Endometrium (tissue), 2 donors: ENCODE results near the gene RPL3.
"Not testable (repeated sequence)": the region's sequence is repeated elsewhere in the genome, so short reads cannot be mapped to it uniquely, and the experiment has no call there.

ENCODE experiments used
- FAIRE-seq: peaks from 2 replicates; lab custom pipeline; 2012; peaks lifted over from hg19 to GRCh38; lab: Jason Lieb, UNC
- donor health status: control.
- donor health status: control.

The RPL3 gene

DNA sequence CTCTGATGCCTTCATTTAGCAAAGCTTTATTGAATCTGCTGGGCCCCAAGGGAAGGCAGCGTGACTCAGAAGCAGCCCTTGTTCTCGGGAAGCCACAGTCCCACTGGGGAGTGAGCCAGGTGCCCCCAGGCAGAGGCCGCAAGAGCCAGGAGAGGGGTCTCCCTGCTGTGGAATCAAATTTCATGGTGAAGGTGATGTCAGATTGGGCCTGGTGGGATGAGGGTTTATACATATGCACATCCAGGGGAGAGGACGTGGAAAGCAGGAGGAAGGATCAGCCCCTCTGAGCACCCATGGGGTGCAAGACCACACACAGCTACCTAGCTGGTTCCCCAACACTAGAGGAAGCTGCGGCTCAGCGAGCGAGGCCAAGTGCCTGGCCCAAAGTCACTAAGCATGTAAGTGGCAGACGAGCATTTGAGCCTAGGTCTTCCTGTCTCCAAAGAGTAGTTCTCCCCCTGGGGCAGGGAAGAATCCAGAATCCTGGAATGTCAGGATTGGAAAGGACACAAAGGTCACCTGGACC, 32.3 kb upstream of the RPL3 start:
- FAIRE-seq = no peak

DNA sequence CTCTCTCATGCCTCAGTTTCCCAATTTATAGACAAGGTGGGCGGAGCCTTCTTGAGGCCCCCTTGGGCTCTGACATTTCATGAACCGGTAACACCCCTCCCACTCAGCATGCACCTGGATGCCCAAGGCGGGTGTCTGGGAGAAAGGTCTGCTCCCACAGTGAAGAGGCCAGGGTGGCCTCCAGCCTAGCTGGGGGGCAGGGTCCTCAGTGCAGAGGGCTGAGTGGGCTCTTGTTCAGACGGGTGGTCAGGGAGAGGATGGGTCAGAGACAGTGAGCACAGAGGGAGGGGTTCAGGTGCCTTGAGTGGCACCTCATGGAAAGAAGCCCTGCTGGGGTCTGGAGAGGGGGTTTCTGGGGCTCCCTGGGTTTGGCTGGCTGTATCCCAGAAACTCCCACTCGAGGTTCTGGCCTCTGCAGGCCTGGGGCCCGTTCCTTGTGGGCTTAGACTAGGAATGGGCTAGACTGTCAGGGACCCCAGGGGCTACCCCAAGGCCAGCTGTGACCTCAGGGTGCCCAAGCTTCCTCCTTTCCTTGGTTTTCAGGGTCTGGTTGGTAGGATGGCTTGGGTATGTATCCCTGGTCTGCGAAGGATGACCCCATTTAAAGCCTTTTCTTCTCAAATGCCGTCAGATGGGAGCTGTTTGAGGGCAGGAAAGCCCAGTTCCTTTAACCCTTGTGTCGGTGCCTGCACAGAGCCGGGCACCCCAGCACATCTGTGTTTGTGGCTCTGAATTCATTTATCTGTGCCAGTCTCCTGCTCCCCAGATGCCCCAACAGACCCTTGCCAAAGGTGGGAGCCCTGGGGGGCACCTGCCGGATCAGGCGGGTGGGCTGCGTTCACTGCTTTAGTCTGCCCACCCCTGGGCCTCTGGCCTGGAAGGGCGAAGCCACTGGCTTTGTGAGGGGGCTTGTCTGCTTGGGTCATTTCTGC, 31.6 kb upstream of the RPL3 start:
- no peak for FAIRE-seq

DNA sequence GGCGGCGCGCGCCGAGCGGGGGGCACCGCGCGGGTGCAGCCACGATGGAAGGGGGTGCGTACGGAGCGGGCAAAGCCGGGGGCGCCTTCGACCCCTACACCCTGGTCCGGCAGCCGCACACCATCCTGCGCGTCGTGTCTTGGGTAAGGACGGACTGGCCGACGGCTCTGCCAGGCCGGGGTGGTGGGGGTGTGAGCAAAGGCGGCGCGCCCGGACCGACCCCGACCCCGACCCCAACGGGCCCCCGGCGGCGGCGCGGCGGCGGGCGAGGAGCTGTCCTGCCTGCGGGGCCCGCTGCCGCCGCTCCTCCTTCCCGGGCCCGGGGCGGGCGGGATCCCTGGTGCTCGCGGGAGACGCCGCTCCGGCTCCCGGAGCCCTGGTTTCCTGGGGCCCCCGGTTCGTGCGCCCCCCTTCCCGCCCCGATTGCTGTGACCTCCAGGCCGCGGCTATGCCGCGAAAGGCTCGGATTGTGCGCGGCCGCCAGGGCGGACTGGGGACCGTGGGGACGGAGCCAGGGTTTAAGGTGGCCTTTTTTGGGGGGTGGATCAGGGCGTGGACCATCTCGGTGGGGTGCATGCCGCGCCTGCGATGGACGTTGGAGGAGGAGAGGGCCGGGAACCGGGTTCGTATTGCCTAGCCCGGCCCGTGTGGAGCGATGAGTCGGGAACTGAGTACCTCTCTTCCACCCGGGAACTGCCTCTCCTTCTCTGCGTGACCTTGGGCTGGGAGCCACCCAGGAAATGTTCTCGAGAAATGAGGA, 30.7 kb upstream of the RPL3 start, which contains the start of gene SYNGR1:
TSS of gene SYNGR1 (plus strand) at position 25 of the 760 bp plus-strand sequence. CDS start at position 45, 20 bp downstream.
- FAIRE-seq = no peak

DNA sequence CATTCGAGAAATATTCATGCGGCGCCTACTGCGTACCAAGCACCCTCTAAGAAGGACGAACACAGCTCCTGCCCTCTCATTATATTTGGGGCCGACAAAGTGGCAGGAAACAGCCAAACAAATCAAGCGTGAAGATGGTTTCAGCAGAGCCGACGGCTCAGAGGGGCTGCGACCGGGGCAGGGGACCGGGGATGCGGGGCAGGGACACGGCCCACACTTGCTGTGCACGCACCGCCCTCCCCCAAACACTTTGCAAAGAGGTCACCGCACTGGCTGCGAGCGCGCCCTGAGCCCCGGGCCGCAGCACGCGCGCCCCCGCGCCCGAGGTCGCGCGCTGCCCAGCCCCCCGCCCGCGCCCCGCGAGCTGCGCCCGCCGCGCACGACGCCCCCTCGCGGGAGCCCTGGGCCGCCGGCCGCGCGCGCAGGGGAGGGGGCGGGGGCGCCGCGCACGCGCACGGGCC, 30.1 kb upstream of the RPL3 start:
- no peak for FAIRE-seq

DNA sequence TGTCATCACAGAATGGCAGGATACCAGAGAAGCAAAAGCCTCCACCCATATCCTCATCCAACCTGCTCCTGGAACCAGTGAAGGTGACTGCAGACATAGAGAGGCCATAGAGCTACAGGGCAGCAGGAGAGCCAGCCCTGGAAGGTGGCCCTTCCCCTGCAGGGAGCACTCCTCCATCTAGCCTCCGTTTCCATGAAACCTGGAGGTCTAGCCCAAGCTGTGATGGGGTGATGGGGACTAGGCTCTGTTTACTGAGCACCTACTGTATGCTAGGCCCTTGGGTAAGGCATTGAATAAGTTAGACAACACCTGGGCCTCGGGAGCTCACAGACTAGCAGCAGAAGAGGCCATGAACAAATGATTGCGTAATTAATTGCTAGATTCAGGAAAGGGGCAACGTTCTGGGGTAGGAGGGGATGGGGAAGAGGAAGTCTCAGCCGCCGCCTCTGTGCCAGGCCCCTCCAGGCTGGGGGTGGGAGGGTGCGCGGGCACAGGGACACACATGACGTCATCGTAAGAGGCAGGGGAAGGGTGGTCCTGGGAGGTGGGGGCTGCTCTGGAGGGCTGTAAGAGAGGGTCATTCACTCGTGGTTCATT, 29.6 kb upstream of the RPL3 start:
- no peak for FAIRE-seq

DNA sequence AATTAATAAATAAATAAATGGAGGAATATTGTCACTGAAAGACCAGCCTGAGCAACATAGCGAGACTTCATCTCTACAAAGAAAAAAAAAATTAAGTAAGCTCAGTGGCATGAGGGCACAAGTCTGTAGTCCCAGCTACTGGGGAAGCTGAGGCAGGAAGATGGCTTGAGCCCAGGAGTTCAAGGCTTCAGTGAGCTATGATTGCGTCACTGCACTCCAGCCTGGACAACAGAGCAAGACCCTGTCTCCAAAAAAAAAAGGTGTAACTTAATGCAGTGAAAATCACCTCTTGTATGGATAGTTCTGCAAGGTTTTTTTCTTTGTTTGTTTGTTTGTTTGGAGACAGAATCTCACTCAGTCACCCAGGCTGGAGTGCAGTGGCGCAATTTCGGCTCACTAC, 25.8 kb upstream of the RPL3 start:
- FAIRE-seq = no peak

DNA sequence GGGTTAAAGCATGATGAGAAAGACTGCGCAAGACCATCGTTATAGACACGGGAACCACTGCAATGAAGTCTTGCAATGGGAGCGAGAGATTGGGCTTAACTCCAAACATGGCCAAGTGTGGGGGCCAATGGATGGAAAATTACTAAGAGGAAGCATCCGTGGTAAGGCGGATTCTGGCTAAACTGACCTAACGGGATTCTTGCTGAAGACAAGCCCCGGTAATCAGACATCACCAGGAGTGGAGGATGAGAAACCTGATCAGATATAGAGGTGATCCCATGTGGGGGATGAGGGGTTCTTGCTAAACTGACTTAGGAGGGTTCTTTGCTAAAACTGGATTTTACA, 24.6 kb upstream of the RPL3 start:
- FAIRE-seq = no peak

DNA sequence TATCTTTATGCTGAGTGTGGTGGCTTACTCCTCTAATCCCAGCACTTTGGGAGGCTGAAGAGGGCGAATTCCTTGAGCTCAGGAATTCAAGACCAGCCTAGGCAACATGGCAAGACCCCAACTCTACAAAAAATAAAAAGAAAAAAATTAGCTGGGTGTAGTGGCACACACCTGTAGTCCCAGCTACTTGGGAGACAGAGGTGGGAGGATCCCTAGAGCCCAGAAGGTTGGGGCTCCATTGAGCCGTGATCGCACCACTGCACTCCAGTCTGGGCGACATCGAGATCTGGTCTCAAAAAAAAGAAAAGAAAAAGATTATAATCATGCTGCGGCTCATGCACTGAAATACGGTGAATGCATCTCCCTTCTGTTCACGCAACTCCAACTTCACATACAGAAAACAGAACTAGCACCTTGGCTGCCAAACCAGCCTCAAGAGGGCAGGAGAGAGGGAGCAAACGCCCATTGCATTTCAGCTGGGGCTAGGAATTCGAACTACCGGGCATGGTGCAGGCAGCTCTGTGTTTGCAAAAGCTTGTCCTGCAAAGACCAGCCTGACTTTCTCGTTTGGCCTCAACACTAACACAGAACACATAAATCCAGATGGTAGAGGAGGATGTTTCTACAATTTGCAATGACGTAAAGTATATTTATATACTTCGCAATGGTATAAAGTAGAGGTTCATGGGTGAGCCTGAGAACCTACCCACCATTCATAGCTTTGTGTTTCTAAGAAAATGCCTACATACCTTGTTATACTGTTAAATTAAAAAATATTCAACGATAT, 24.0 kb upstream of the RPL3 start:
- peak; percentile 33 for FAIRE-seq

DNA sequence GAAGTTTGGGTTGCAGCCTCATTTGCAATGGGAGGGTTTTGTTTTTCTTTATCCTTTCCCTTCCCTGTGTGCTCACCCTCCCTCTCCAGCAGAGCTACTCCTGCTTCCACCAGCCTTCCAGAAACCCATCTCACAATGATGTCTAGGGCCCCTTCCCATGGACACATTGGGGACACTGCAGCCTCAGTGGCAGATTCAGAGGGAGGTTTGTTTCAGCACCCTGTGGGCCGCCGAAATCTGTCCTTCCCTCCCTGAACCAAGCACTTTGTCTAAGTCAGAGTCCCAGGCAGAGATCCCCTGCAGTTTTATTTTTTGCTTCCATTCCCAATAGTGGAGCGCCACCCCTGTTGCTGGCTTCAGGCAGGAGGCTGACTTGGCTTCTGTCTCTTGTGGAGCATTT, 21.8 kb upstream of the RPL3 start:
- FAIRE-seq = no peak

DNA sequence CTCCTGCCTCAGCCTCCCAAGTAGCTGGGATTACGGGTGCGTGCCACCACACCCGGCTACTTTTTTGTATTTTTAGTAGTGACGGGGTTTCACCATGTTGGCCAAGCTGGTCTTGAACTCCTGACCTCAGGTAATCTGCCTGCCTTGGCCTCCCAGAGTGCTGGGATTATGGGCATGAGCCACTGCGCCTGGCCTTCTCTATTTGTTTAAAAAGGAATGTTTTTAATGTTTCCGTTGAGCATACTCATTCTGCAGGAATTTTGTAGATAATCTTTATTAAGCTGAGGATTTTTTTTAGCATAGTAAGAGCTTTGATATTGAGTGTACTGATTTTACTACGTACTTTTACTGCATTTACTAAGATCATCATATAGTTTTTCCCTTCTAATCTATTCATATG, 20.4 kb upstream of the RPL3 start:
- FAIRE-seq = not testable (repeated sequence)

DNA sequence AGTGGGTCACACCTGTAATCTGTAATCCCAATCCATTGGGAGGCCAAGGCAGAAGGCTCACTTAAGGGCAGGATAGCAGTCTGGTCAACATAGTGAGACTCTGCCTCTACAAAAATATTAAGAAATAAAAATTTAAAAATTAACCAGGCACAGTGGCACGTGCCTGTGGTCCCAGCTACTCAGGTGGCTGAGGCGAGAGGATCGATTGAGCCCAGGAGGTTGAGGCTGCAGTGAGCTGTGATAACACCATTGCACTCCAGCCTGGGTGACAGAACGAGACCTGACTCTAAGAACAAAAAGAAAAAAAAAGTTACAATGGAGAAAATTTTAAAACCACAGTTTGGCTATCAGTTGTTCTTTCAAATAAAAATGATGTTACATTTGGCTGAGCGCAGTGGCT, 17.0 kb upstream of the RPL3 start:
- FAIRE-seq = no peak

DNA sequence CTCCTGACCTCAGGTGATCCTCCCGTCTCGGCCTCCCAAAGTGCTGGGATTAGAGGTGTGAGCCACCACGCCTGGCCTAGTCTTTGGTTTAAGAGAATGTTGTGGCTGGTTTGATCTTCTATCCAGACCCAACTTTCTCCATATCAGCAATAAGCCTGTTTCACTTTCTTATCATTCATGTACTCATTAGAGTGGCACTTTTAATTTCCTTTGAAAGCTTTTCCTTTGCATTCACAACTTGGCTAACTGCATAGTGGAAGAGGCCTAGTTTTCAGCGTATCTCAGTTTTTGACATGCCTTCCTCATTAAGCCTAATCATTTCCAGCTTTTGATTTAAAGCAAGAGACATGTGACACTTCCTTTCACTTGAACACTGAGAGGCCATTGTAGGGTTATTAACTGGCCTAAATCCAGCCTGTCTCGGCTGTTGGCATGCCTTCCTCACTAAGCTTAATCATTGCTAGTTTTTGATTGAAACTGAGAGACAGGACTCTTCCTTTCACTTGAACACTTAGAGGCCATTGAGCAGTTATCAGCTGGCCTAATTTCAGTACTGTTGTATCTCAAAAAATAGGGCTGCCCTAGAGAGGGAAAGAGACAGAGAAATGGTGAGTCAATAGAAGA, 13.1 kb upstream of the RPL3 start:
- FAIRE-seq = no peak

DNA sequence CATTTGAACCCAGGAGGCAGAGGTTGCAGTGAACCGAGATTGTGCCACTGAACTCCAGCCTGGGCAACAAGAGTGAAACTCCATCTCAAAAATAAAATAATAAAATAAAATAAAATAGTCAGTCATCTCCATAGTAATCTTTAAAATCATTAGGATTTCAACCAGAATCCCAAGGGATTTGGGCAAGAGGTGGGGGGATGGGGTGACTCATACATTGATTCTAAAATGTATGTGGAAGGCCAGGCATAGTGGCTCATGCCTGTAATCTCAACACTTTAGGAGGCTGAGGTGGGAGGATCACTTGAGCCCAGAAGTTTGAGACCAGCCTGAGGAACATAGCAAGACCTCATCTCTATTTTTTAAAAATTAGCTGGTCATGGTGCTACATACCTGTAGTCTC, 11.1 kb upstream of the RPL3 start:
- FAIRE-seq = not testable (repeated sequence)

DNA sequence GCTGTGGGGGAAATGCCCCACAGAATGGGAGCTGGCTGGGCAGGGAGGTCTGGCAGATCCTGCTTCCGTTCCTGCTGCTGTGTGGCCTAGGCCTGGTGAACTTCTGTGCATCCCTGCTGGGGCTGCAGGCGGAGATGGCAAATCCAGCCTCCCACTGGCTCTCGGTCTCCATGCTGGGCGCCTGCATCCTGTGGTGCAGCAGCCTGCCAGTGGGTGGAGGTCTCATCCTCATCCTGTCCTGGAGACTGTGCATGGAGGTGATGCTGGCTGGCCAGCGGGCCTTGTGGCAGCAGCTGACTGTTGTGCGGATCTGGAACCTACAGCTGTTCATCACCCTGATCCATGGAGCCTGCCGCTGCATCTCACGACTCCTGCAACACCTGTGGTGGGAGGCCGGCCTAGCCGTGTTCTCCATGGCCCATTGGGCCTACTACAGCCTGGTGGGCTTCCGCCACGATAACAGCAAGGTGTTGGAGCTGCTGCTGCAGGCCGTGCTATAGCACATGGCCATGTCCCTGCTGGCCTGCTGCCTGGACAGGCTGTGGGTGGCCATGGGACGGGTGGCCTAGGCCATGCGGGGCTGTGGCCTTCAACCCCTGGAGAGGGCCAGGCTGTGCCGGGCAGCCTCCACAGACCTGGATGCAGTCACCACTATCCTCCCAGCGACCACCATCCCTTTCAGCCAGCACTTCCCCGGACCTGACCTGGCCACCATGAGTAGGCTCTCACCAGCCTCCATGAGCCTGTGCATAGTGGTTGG, 8.8 kb upstream of the RPL3 start:
- no peak for FAIRE-seq

DNA sequence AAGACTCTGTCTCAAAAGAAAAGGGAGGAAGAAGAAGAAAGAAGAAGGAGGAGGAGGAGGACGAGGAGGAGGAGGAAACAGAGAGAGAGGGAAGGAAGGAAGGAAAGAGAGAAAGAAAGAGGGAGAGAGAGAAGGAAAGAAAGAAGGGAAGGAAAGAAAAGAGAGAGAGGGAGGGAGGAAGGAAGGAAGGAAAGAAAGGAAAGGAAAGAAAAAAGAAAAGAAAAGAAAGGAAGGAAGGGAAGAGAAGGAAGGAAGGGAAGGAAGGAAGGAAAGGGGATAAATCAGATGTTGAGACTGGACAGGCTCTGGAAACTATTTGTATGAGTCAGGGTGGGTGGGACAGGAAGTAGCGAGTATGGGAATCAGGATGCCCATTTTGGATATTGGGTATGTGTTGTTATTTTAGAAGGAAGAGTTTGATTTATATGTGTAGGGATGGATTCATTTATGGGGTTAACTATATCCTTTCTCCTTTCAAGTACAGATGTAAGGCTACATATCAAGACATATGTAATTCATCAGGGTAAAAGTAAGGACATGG, 6.0 kb upstream of the RPL3 start:
- no peak for FAIRE-seq

DNA sequence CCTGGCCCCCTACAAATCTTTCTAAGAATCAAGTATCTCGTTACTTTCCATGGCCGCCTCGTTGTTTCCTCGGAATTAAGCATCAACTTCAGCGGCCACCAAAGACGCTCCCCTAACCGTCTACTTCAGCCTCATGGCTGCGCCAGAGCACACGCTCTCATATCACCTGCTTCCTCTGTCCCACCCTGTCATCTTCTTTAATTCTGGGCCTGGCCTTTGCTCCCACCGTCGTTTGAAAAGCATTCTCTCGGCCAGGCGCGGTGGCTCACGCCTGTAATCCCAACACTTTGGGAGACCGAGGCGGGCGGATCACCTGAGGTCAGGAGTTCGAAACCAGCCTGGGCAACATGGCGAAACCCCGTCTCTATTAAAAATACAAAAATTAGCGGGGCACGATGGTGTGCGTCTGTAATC, 1.2 kb upstream of the RPL3 start:
- FAIRE-seq = not testable (repeated sequence)

DNA sequence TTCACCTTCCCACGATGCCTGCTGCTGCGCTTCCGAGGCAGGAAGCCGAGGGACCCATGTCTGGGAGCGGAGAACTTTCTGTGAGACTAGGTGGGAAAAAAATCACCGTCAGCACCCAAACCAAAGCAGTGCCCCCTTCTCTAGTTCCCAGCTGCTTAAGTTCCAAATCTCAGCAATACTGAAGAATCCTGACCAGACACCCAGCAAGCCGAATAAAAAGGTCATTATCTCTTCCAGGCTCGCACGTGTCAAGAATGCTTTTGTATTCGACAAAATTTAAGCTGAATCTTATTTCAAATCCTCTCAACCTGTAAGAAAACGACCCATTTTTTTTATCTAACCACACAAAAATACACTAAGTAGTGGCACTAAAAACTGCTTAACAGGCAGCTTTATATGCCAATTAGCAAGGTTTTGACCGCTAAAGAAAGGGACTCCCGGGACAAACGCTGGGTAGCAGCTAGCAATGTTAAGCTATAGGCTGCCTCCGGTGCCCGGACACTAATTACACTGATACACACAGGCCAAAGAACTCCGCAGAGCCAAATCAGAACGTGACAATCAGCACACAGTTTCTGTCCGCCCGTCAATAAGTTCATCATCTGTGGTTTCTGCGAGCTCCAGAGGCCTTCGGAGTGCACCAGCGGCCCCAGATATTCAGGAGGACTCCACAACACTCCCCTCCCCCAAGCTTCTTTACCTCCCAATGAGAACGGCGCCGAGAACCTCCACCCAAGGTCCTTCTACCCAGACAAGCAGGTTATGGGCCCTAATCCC, 728 bp downstream of the RPL3 start:
- no peak for FAIRE-seq

DNA sequence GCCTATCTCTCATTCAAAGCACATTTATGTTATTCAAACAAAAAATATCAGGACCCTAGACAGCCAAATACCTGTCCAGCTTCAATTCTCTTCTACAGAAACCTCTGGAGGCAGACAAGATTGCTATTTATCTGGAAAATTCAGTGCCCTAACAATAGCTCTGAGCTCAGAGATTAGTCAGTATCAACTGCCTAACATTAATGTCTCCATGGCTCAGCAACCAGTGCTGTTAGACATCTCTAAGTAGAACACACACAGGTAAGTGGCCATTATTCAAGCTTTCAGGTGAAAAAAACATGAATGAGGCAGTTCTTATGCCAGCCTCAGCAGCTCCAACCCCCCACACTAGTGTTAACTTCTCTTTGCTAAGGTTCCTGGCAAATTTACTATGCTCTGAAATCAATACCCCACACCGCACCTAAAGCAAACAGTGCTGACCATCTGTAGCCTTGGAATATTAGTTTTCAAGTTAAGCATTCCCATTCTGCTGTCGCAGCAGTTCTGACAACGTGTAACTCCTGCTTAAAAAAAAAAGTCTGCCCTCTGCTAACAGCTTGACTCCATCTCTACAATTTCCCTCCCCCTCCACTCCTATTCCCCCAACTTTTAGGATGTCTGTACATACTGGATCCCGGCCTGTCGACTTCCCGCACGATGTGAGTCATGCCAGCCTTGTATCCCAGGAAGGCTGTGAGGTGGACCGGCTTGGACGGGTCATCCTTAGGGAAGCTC, 1.5 kb downstream of the RPL3 start:
- FAIRE-seq = no peak
